T-helper 1 cell (primary cell): Measurements from ENCODE around the gene MAP6.
A peak's percentile ranks its signal among the peaks of the same experiment; 100 is the strongest.
"Not testable (repeated sequence)": the region's sequence is repeated elsewhere in the genome, so short reads cannot be mapped to it uniquely, and the experiment has no call there.

Source experiments
- DNase-seq, 5 donors: peaks; one replicate each; pipeline ENCODE4 v3.0.0-alpha.2; 2012 to 2020
- total RNA-seq, 4 donors: gene quantifications; one replicate each; lab custom pipeline; 2026; lab: John Stamatoyannopoulos, UW

Gene MAP6
- 0 to 0.12 (median 0.04) reads per million in 4 donors for total RNA-seq

- peak in 1 of 5 donors; percentile 68 for DNase-seq
These were observed at the start of gene MAP6 for GRCh38 chr11:75668451-75669297. TSS of gene MAP6 (minus strand) at chr11:75669038. CDS start at chr11:75668369, 669 bp downstream.

DNA sequence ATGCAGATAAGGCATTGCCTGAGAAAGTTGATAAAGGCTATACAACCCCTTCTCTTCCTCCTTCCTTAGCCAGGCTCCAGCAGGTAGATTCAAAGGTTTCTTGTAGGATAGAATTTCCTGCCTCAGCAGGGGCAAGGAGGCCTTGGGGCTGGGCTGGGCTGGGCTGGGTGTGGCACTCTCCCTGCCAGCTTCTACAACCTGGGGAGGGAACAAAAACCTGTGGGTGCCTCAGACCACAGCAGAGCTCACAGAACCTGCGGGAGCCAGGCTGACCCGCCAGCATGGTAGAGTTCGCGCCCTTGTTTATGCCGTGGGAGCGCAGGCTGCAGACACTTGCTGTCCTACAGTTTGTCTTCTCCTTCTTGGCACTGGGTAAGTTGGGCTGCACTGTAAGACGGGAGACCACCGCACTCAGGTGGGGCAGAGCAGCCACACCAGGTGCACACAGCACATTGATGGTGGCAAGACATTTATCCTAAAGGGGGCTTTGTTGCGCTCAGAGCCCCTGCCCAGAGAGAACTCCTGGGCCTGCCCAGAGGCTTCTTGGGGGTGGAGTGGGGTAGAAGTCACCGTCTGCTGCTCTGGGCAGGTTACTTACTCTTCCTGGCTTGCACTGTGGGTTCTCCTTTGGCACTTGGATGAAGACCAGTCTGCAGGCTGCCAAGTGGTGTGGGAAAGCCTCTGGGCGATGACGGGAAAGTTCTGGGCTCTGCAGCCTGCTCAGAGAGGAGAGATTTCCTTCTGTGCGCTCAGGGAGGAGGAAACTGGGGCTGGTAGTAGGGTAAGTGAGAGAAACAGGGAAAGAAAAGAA is 49.0 kb upstream of the MAP6 start, which contains the start of gene MOGAT2:
Gene MOGAT2 (plus strand): TSS at position 231 of the 811 bp plus-strand sequence. CDS start 51 bp downstream, at position 282.
- DNase-seq = no peak

DNA sequence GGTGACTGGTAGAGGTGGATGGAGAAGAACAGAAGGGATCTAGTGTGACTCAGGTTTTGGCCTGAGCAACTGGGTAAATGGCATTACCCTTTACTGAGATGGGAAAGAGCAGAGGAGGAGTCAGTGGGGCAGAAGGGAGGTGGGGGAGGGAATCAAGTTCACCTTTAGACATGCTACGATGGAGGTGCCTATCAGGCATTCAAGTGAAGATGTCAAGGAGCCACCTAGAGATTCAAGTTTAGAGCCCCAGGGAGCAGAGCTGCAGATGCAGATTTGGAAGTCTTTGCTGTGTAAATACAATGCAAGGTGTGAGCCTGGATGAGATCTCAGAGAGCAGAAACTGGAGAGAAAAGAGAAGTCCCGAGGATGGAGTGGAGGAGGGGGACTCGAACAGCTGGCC is 47.8 kb upstream of the MAP6 start:
- no peak for DNase-seq

- DNase-seq = no peak
These were observed 46.9 kb upstream of the MAP6 start for GRCh38 chr11:75715688-75716087.

DNA sequence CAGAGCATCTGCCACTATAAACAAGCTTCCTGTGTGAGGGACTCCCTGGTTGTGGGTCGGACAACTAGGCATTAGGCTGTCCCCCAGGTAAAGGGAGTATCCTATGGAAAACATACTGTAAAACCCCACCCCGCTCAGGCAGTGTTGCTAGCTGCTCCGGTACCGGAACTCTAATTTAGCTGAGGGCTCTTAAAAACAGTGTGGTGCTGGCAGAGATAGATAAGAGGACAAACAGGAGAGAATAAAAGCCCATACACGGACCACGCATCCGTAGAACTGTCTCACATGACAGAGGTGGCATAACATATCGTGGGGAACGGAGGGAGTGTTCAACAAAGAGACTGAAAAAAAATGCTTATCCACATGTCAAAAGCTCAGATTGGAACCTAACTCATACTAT is 45.4 kb upstream of the MAP6 start:
- no peak for DNase-seq

- peak; percentile 33 to 64 (median 51) for DNase-seq
These were observed 37.5 kb upstream of the MAP6 start for GRCh38 chr11:75706260-75706729.

GRCh38 chr11:75705541-75705940 is 36.7 kb upstream of the MAP6 start:
- DNase-seq = no peak

DNA sequence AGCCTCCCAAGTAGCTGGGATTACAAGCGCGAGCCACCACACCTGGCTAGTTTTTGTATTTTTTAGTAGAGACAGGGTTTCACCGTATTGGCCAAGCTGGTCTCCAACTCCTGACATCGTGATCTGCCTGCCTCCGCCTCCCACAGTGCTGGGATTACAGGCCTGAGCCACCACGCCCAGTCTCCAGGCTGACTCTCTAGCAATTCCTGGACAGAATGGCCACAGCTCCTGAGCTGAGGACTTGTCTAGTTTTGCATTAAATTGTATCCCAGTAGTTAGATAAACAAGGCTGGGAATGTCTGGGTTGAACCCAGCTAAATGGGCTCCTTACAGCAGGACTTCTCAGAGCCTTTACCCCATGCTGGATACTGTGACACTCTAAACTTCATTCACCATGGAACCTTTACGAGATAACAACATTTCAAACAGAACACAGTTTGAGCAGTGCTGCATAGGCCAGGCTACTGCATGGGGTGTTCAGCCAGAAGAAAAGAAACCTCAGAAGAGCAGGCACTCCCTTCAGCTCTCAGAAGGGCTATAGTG is 34.9 kb upstream of the MAP6 start:
- no peak for DNase-seq

GRCh38 chr11:75700940-75701339 is 32.1 kb upstream of the MAP6 start:
- no peak for DNase-seq

DNA sequence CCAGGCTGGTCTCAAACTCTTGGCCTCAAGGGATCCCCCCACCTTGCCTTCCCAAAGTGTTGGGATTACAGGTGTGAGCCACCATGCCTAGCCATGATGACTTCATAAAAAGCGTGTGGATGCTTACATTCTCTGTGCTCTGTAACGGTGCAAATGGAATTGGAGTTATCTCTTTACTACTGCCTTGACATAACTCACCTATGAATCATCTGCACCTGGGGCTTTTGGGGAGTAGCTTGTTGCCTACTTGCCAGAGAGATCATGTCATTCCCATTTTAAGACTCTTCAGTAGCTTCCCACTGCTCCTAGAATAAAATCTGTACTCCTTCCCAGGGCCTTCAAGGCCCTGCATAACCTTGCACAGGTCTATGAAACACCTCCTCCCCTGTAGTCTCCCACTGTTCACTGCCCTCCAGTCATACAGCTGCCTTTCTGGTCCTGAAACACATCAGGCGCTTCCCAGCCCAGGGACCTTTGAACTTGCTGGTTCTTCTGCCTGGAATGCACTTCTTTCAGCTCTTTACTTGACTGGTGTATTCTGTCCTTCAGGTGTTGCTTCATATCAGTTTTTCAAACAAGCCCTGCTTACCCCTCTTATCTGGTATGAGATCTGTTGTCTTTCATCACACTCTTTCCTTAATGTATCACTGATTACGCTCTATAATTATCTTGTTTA is 29.2 kb upstream of the MAP6 start:
- no peak for DNase-seq

GRCh38 chr11:75691804-75692203 is 23.0 kb upstream of the MAP6 start:
- no peak for DNase-seq

GRCh38 chr11:75689863-75690609 is 21.2 kb upstream of the MAP6 start:
- DNase-seq = no peak

DNA sequence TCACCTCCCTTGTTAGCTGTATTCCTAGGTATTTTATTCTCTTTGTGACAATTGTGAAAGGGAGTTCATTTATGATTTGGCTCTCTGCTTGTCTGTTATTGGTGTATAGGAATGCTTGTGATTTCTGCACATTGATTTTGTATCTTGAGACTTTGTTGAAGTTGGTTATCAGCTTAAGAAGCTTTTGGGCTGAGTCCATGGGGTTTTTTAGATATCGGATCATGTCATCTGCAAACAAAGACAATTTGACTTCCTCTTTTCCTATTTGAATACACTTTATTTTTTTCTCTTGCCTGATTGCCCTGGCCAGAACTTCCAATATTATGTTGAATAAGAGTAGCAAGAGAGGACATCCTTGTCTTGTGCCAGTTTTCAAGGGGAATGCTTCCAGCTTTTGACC is 15.0 kb upstream of the MAP6 start:
- not testable (repeated sequence) for DNase-seq

DNA sequence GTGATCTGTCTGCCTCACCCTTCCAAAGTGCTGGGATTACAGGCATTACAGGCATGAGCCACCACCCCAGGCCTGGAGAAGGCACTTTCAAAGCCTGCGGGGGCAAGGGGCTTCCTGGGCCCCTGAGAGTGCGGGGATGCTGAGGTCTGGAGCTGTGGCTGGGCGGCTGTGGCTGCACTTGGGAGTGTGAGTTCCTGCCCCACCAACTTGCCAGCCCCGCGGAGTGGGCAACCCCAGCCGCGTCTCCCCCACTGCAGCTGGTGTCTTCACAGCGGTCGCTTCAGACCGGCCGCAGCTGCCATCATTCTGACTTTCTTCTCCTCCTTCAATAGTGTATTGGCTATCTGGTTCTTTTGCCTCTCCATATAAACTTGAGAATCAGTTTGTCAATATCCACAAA is 10.7 kb upstream of the MAP6 start:
- DNase-seq = no peak

GRCh38 chr11:75678620-75679259 is 9.9 kb upstream of the MAP6 start:
- DNase-seq = no peak

DNA sequence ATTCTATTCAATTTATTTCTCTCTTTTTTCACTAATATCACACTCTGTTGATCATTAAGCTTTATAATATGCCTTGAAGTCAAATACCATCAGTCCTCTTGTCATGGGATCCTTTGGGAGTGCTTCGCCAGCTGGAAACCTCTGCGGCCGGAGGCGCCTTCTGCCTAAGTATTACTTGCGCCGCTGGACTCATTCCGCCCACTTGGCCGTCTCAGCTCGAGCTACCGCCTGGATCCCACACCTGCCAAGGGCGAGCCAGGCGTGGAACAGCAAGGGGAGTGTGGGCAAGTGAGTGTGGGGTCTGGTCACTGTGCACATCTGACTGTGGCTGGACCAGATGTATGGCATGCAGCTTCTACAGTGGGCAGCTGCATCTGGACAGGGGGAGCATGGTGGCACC is 9.1 kb upstream of the MAP6 start:
- DNase-seq = no peak

GRCh38 chr11:75677275-75677674 is 8.4 kb upstream of the MAP6 start:
- no peak for DNase-seq

GRCh38 chr11:75673977-75674582 is 5.2 kb upstream of the MAP6 start:
- peak in 1 of 5 donors; percentile 86 for DNase-seq

DNA sequence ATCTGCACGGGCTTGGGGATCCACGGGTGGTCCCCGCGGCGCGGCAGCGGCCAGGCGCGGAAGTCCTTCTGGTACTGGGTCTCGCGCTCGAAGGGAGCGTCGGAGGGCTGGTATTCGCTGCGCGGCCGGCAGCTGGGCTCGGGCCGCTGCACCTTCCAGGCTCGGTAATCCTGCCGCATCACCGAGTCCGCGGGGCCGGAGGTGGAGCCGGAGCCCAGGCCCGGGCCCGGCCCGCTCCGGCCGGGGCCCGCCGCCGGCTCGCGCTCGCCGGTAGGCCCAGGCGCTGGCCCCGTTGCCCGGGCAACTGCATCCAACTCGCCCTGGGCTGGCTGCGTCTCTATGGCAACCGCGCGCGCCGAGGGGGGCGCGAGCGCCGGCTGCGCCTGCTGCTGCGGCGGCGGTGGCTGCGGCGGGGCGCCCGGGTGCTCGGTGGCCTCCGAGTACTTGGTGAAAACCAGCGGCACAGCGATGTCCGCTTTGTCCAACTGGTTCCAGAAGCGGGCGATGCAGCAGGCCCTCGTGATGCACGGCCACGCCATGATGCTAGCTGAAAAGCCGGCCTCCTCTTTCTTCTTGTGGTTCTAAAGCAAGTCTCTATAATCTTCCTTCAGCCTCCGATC is 897 bp downstream of the MAP6 start:
- peak in 2 of 5 donors; percentile 7 to 27 for DNase-seq

GRCh38 chr11:75667255-75667830 is 1.5 kb downstream of the MAP6 start:
- no peak for DNase-seq
